Cardiac fibroblast (primary cell): Measurements from ENCODE around the gene AHNAK2.

Experiments used
- DNase-seq, 2 donors: peaks; one replicate each; pipeline versions ENCODE4 v3.0.0 to v3.0.0-alpha.2; 2010; ENCODE audit warnings: low read depth in 2 of 2
- H3K4me3 ChIP-seq, 2 donors: replicated peaks in 1 of 2; 1 replicate in 1 of 2; 2 replicates in 1 of 2; pipeline ENCODE4 v1.5.1; 2011; ENCODE audit warnings: low read depth in 2 of 2, low read length in 2 of 2, mild to moderate bottlenecking in 2 of 2, moderate library complexity in 1 of 2
- CTCF ChIP-seq: IDR thresholded peaks from one replicate; pipeline ENCODE4 v1.5.1; 2011; ENCODE audit warnings: low read depth, mild to moderate bottlenecking, low read length, inconsistent platforms

AHNAK2 gene

GRCh38 chr14:105023144-105023543 lies 45.0 kb upstream of the AHNAK2 start:
- TF ChIP-seq CTCF, result no peak

GRCh38 chr14:105022276-105022670 lies 44.1 kb upstream of the AHNAK2 start:
- no peak for TF ChIP-seq CTCF
- DNase-seq, result no peak
- peak overlapping the region; percentile 65 to 76 for H3K4me3 ChIP-seq

More at GRCh38 chr14:105023144-105023543, 45.0 kb upstream of the AHNAK2 start:
- no peak overlapping the region for H3K4me3 ChIP-seq
- DNase-seq, result peak in 1 of 2 donors; percentile 58

GRCh38 chr14:105021656-105022275 lies 43.6 kb upstream of the AHNAK2 start:
- DNase-seq, result peak in 1 of 2 donors; percentile 39
- no peak for TF ChIP-seq CTCF
- peak overlapping the region; percentile 65 to 76 for H3K4me3 ChIP-seq

- TF ChIP-seq CTCF, result no peak
- peak; percentile 96 to 97 for DNase-seq
- peak within 1 kb of the TSS; percentile 76 to 80 for H3K4me3 ChIP-seq
Measured at GRCh38 chr14:105020815-105021655, 42.9 kb upstream of the AHNAK2 start, which contains the start of gene CDCA4. TSS of gene CDCA4 (minus strand) at chr14:105021083. CDS start at chr14:105011929, 9,154 bp downstream.

GRCh38 chr14:105019861-105020814 lies 42.0 kb upstream of the AHNAK2 start:
- peak; percentile 39 to 51 for DNase-seq
- H3K4me3 ChIP-seq, result peak overlapping the region; percentile 66 to 80
- TF ChIP-seq CTCF, result no peak

GRCh38 chr14:105018414-105018813 lies 40.2 kb upstream of the AHNAK2 start:
- TF ChIP-seq CTCF, result no peak
- no peak for DNase-seq
- H3K4me3 ChIP-seq, result no peak overlapping the region
